Measurements from ENCODE around the gene IGSF1. TPM values are rescaled to one million over a fixed set of nuclear protein-coding genes. Genes with fewer than 3 reads are reported as not detected.

IGSF1 gene
- total RNA-seq, 1 donor from 2014 or later = not detected

GRCh38 chrX:131225078-131225477 lies 64.0 kb downstream of the IGSF1 start:
- POLR2A ChIA-PET = no interaction called here
- H3K4me1 Mint-ChIP-seq = no peaks in the 10 kb centered on the region

More at GRCh38 chrX:131225078-131225477, 64.0 kb downstream of the IGSF1 start:
- DNase-seq = no peak
- CTCF ChIA-PET = no interaction called here
- Mint-ChIP-seq H3K4me3 (no peak overlapping the region), H3K9me3 (no peaks in the 10 kb centered on the region), H3K36me3 (ENCODE audit: low read depth) (no peaks in the 10 kb centered on the region), H3K27ac (no peak overlapping the region), H3K27me3 (no peaks in the 10 kb centered on the region)
- intact Hi-C loops (cut with micrococcal nuclease) = no loop called here
- no peak for ATAC-seq (ENCODE audit: low read depth)
- no peak for TF ChIP-seq CTCF (IDR thresholded peaks at IDR 0.05)

Other genes starting within 250 kb of the IGSF1 start
- not detected in 2 replicates for gene ARHGAP36, start 231.0 kb downstream of the IGSF1 start, total RNA-seq